WTC11 (cell line): Measurements from ENCODE around the gene DERL2. TPM values are rescaled to one million over a fixed set of nuclear protein-coding genes. Genes with fewer than 3 reads are reported as not detected.

ENCODE experiments used
- ATAC-seq: fragments of 200-7000 bp; cut with Tn5 transposase; 2 replicates; pipeline ENCODE4 v1.10.0; 2021; ENCODE audit warnings: mild to moderate bottlenecking, moderate library complexity
- CTCF ChIA-PET: fragments of 300-600 bp; sonication (Branson Sonifier 250); formaldehyde crosslinking; loops from one replicate; lab custom pipeline; 2021; ENCODE audit warnings: antibody characterized with exemption; lab: Charles Lee
- POLR2A ChIA-PET: fragments of 350-600 bp; sonication (Branson Sonifier 250); formaldehyde crosslinking; loops from one replicate; lab custom pipeline; 2021; ENCODE audit warnings: antibody characterized with exemption; lab: Charles Lee
- DNase-seq: peaks from one replicate; pipeline ENCODE4 v3.0.0; 2021; ENCODE audit warnings: low spot score
- H3K27ac Mint-ChIP-seq: 2 replicates; pipeline ENCODE4 v1.8.0; 2021; ENCODE audit warnings: mixed read lengths
- H3K27me3 Mint-ChIP-seq: 2 replicates; pipeline ENCODE4 v1.8.0; 2021; ENCODE audit warnings: low read depth, mild to moderate bottlenecking, moderate library complexity, mixed read lengths
- H3K36me3 Mint-ChIP-seq: 2 replicates; pipeline ENCODE4 v1.8.0; 2021; ENCODE audit warnings: mixed read lengths
- H3K4me1 Mint-ChIP-seq: 2 replicates; pipeline ENCODE4 v1.8.0; 2022; ENCODE audit warnings: mixed read lengths
- H3K4me3 Mint-ChIP-seq: 2 replicates; pipeline ENCODE4 v1.8.0; 2021; ENCODE audit warnings: mild to moderate bottlenecking, moderate library complexity, mixed read lengths
- H3K9me3 Mint-ChIP-seq: 2 replicates; pipeline ENCODE4 v1.8.0; 2021; ENCODE audit warnings: mixed read lengths
- AR ChIP-seq: fragments of 250-450 bp; sonication (Bioruptor Pico); IDR thresholded peaks from 2 replicates; pipeline ENCODE4 v1.9.0; 2021; ENCODE audit warnings: mild to moderate bottlenecking
- ARID4B ChIP-seq: sonication (generic); formaldehyde crosslinking; IDR thresholded peaks from 2 replicates; pipeline ENCODE4 v1.8.0; 2023; ENCODE audit warnings: missing genetic modification reagents, mild to moderate bottlenecking, borderline replicate concordance
- ATF1 ChIP-seq: sonication (generic); formaldehyde crosslinking; IDR thresholded peaks from 2 replicates; pipeline ENCODE4 v1.8.1; 2023; ENCODE audit warnings: mild to moderate bottlenecking, moderate library complexity, missing genetic modification reagents
- CTCF ChIP-seq: fragments of 200-600 bp; IDR thresholded peaks from 2 replicates; pipeline ENCODE4 v1.8.0; 2022; ENCODE audit warnings: antibody characterized with exemption
- E2F1 ChIP-seq: sonication (generic); formaldehyde crosslinking; IDR thresholded peaks from 2 replicates; pipeline ENCODE4 v1.8.0; 2022; ENCODE audit warnings: mild to moderate bottlenecking, missing genetic modification reagents
- ELF4 ChIP-seq: sonication (generic); formaldehyde crosslinking; IDR thresholded peaks from 2 replicates; pipeline ENCODE4 v1.8.1; 2022; ENCODE audit warnings: low read depth, mild to moderate bottlenecking, moderate library complexity, missing genetic modification reagents
- FOXJ3 ChIP-seq: sonication (generic); formaldehyde crosslinking; IDR thresholded peaks from 2 replicates; pipeline ENCODE4 v1.9.0; 2021; ENCODE audit warnings: missing genetic modification reagents, mild to moderate bottlenecking, borderline replicate concordance
- FOXK1 ChIP-seq: sonication (generic); formaldehyde crosslinking; IDR thresholded peaks from 2 replicates; pipeline ENCODE4 v1.8.0; 2022; ENCODE audit warnings: mild to moderate bottlenecking, moderate library complexity, missing genetic modification reagents
- GABPB1 ChIP-seq: sonication (generic); formaldehyde crosslinking; IDR thresholded peaks from 2 replicates; pipeline ENCODE4 v1.8.1; 2023; ENCODE audit warnings: mild to moderate bottlenecking, missing genetic modification reagents
- GTF2I ChIP-seq: fragments of 250-450 bp; sonication (Bioruptor Pico); conservative IDR thresholded peaks from 2 replicates; pipeline ENCODE4 v1.4.0; 2021; ENCODE audit warnings: mild to moderate bottlenecking
- HMGXB4 ChIP-seq: sonication (generic); formaldehyde crosslinking; IDR thresholded peaks from 2 replicates; pipeline ENCODE4 v1.8.1; 2023; ENCODE audit warnings: mild to moderate bottlenecking, moderate library complexity, missing genetic modification reagents
- IRF1 ChIP-seq: sonication (generic); formaldehyde crosslinking; IDR thresholded peaks from 2 replicates; pipeline ENCODE4 v1.8.0; 2023; ENCODE audit warnings: missing genetic modification reagents
- MLX ChIP-seq: sonication (generic); formaldehyde crosslinking; IDR thresholded peaks from 2 replicates; pipeline ENCODE4 v1.8.1; 2023; ENCODE audit warnings: mild to moderate bottlenecking, missing genetic modification reagents, moderate library complexity
- RELA ChIP-seq: sonication (generic); formaldehyde crosslinking; IDR thresholded peaks from 2 replicates; pipeline ENCODE4 v1.8.1; 2022; ENCODE audit warnings: missing genetic modification reagents, mild to moderate bottlenecking, borderline replicate concordance
- SMAD3 ChIP-seq: sonication (generic); formaldehyde crosslinking; IDR thresholded peaks from 2 replicates; pipeline ENCODE4 v1.8.0; 2022; ENCODE audit warnings: missing genetic modification reagents, mild to moderate bottlenecking, borderline replicate concordance
- USF2 ChIP-seq: sonication (generic); formaldehyde crosslinking; IDR thresholded peaks from 2 replicates; pipeline ENCODE4 v1.8.1; 2023; ENCODE audit warnings: mild to moderate bottlenecking, missing genetic modification reagents, moderate library complexity
- ZBTB21 ChIP-seq: sonication (generic); formaldehyde crosslinking; IDR thresholded peaks from 2 replicates; pipeline ENCODE4 v1.8.1; 2023; ENCODE audit warnings: mild to moderate bottlenecking, missing genetic modification reagents, borderline replicate concordance
- ZNF425 ChIP-seq: fragments of 250-450 bp; sonication (Bioruptor Pico); conservative IDR thresholded peaks from 2 replicates; pipeline ENCODE4 v1.9.0; 2021; ENCODE audit warnings: mild to moderate bottlenecking
- total RNA-seq: library from RNA; stranded (reverse); gene quantifications from 3 replicates; pipeline ENCODE4 v1.2.3, GENCODE V29; 2021

Gene DERL2
- total RNA-seq, 1 experiment from 2014 or later, result 47.1 TPM

- no peak for TF ChIP-seq RELA (CRISPR knock-in tag)
- TF ChIP-seq SMAD3 (CRISPR knock-in tag), result no peak
- TF ChIP-seq FOXK1 (CRISPR knock-in tag), result no peak
- no peak for TF ChIP-seq IRF1 (CRISPR knock-in tag)
- TF ChIP-seq GABPB1 (CRISPR knock-in tag), result no peak
These were observed 56.6 kb downstream of the DERL2 start (continued) for GRCh38 chr17:5429191-5429887.

- no peak for ATAC-seq
- H3K27ac Mint-ChIP-seq, result no peak overlapping the region
- no peak overlapping the region for H3K4me3 Mint-ChIP-seq
- TF ChIP-seq FOXK1 (CRISPR knock-in tag) (no peak), ATF1 (CRISPR knock-in tag) (no peak), AR (CRISPR knock-in tag) (no peak), FOXJ3 (CRISPR knock-in tag) (no peak), CTCF (no peak), HMGXB4 (CRISPR knock-in tag) (no peak), ELF4 (no peak), ARID4B (CRISPR knock-in tag) (no peak), E2F1 (CRISPR knock-in tag) (no peak), USF2 (CRISPR knock-in tag) (no peak), MLX (no peak), ZBTB21 (CRISPR knock-in tag) (no peak), ZNF425 (CRISPR knock-in tag) (no peak), GTF2I (no peak)
- TF ChIP-seq, all 79 proteins: peak for 0
- Mint-ChIP-seq H3K27me3 (no peaks in the 10 kb centered on the region), H3K4me1 (peaks cover 7% of the 10 kb centered on the region), H3K36me3 (peaks cover 73% of the 10 kb centered on the region), H3K9me3 (no peaks in the 10 kb centered on the region)
- ChIA-PET POLR2A (no interaction called here), CTCF (interaction anchor here (0.7 to 1.2 kb wide), 2 partner anchors 13 to 19 kb away, joined by 3 read pairs; partner anchors contain the start of gene C1QBP)
- no peak for DNase-seq
These were observed 60.2 kb downstream of the DERL2 start for GRCh38 chr17:5425826-5426225.
